ENCODE data around the gene DCLK2.
"Not testable (repeated sequence)": the region's sequence is repeated elsewhere in the genome, so short reads cannot be mapped to it uniquely, and the experiment has no call there.

Gene DCLK2

GRCh38 chr4:150156543-150156942 lies 78.3 kb downstream of the DCLK2 start:
- no peak for DNase-seq

DNA sequence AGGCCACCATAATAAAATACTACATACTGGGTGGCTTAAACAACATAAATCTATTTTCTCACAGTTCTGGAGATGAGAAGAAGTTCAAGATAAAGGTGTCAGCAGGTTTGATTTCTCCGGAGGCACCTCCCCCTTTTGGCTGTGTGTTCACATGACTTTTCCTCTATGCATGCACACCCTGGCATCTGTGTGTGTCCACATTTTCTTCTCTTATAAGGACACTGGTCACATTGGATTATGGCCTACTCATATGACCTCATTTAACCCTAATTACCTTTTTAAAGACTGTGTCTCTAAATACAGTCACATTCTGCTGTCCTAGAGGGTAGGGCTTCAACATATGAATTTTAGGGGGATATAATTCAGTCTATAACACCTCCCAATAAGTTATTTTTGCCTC lies 79.8 kb downstream of the DCLK2 start:
- no peak for DNase-seq

DNA sequence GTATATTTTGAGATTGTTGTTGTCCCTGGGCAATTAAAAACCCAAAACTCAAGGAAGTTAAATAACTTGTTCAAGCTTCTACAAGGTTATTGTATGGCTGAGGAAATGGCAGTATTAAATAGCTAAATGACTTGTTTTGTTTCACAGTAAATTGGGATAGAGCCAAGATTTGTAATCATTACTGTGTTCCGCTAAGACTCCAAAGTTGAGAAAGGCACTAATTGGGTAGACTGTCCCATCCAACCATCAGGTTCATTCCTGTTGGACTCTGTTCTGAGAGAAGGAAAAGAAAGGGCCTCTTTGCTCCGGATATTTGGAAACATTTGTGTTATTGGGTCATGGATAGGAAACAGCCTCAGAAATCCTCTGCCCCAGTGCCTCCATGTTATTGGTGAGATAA lies 82.2 kb downstream of the DCLK2 start:
- DNase-seq, result no peak

DNA sequence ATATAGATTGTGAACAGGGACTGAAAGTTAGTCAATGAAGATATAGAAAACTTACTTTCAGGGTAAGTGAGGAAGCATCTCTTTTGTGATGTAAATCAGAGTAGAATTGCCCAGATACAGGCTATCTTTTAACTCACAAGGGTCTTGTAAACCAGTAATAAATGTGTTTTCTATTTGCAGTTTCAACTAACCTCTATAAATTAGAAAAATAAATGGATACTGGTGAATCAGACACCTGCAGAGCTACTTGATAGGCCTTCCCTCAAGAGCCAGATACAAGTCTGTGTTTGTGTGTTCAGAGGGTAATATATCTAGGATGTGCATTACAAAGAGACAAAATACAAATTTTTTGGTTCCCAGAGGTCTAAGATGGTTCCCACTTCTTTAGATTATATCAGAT lies 82.9 kb downstream of the DCLK2 start:
- no peak for DNase-seq

DNA sequence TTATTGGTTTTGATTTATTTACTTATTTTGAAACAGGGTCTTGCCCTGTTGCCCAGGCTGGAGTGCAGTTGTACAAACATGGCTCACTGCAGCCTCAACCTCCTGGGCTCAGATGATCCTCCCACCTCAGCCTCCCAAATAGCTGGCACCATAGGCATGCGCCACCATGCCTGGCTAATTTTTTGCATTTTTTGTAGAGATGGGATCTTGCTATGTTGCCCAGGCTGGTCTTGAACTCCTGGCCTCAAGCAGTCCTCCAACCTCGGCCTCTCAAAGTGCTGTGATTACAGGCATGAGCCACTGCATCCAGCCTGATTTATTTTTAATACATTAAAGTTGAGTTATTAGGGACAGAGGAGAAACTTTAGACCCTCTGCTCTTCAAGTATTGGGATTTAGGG lies 83.8 kb downstream of the DCLK2 start:
- not testable (repeated sequence) for DNase-seq

- DNase-seq, result no peak
Observed at GRCh38 chr4:150164055-150164454, 85.8 kb downstream of the DCLK2 start.

DNA sequence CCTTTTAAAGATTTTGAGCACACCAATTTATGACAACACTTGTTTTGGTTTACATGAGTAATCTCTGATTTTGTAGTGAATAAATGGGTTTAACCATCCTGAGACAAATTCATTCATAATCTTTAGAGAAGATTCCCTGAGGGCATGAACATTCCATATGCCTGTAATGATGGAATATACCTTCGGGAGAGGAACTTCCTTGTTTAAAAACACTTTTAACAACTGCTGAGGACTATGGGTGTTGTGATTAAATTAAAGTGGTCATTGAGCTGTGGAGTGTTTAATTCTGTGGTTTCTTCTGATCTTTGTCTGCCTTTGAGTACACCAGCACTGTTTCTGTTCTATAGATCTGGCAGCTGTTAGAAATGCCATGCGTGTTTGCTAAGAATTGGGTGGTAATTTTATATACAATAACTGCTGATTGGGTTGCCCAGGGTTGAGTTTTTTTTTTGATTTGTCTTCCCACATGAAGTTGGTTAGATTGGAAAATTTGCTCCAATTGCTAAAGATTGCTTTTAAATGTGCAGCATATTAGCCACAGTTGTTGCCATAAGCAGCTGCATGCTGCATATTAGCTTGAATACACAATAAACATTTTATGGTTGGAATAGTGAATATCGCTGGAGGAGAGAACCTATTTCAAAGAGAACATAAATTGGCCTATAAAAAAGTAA lies 86.8 kb downstream of the DCLK2 start:
- DNase-seq, result peak in 1 of 2 experiments; percentile 25

DNA sequence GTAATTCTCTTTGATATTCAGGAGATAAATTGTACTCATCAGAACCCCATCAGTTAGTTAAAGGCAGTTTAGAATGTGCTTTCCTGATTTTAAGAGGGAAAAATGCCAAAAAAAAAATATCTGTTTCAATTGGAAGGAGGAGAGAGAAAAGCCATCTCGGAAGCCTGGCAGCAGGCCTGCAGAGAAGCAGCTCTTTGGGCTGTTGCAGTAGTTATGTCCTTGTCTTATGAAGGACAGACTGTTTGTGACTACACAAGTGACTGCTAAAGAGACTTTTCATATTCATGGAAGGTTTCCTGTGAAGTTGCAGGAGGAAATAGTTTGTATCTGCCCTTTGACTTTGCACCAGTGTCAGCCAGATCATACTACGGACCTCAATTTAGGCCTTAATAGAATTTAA lies 88.8 kb downstream of the DCLK2 start:
- DNase-seq, result no peak

GRCh38 chr4:150173432-150173861 lies 95.2 kb downstream of the DCLK2 start:
- no peak for DNase-seq

DNA sequence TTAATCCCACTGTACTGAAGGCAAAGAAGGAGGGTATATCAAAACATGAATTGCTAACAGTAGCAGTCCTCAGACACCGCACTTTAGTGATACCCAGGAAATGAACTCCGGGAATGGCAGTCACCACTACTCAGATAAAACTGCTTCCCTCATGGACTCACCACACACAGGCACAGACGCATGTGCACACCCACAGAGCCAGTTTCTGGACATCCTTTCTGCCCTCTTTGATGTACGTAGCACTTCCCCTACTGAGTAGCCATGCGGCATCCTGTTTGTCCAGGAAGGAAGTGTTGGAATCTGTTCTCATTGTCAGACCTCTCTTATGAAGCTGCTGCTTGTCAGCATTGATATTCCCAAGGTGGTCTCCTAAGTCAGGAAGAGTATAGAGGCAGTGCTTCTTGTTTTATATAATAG lies 95.7 kb downstream of the DCLK2 start:
- no peak for DNase-seq

GRCh38 chr4:150176547-150176946 lies 98.3 kb downstream of the DCLK2 start:
- DNase-seq, result no peak

DNA sequence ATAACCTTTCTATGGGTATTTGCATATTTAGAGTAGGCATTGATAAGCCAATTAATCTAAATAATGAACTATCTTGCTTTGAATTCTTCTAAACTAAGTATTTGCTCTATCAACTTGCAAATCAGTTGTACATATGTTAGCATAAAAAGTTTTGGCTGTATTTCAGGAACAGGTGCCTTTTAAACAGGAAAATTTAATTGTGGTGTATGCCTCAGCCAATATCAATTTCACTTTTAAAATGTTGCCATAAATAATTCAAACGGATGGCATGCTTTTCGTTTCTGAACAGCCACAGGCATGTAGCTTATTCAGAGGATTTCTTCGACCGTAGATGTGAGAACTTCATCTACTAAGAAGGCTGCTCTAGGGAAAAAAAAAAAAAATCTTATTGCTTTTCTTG lies 99.9 kb downstream of the DCLK2 start:
- no peak for DNase-seq

DNA sequence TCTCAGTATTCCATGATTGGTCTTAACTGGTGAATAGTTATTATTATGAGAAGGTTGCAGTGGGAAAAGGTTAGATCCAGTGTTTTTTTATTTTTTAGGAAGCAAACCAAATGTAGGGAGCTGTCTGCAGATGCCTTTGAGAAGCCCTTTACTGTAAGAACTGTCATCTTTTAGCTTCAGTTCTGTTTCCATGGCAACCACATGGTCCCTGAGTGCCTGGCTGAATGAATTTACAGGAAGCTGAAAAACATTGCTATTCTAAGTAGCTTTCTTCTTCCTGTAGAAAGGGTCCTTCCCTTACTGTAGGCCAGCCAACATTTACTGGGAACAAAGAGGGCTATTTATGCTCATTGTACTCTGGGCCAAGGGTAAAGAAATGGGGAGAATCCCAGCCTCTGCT lies 103.3 kb downstream of the DCLK2 start:
- no peak for DNase-seq

DNA sequence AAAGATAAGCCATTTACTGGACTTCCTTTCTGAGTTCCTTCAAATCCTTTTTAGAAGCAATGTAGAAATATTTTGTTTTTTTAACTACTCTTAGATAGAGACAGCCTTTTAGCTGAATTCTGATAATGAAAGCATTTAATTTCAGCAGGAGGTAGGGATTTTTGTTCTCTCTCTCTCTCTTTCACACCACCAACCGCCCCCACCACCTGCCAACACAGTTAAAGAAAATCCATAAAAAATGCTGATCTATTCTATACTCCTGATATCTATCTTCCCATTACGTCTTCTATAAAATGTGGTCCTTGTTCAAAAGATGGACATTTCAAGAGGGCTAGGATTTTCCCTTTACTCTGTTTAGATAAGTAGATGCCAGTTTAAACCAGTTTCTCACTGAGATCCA lies 104.5 kb downstream of the DCLK2 start:
- no peak for DNase-seq

GRCh38 chr4:150185033-150185432 lies 106.8 kb downstream of the DCLK2 start:
- DNase-seq, result not testable (repeated sequence)

DNA sequence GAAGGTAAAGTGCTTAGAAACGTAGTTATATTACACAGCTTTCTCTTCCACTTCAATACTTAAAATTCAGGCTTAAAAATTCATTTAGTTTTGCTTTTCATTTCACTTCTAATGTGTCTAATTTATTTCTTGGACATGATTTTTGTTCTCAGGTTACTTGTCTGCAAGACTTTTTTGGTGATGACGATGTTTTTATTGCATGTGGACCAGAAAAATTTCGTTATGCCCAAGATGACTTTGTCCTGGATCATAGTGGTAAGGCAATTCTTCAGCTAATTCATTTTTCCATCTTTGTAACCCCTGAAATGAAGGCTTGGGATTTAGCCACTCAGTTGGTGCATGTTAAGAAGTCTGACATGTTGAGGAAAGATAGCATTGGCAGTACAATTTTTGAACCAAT lies 114.7 kb downstream of the DCLK2 start:
- no peak for DNase-seq

DNA sequence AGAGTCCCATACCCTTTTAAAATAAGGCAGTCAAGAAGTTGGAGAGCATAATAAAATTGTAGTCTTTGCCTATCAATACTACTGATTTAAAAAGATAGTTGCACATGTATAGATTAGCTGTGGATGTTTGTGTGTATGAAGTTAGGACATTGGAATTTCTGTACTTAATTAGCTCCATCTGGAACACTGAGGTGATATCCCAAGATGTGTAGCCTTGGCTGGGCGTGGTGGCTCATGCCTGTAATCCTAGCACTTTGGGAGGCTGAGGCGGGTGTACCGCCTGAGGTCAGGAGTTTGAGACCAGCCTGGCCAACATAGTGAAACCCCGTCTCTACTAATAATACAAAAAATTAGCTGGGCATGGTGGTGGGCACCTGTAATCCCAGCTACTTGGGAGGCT lies 119.0 kb downstream of the DCLK2 start:
- DNase-seq, result not testable (repeated sequence)

DNA sequence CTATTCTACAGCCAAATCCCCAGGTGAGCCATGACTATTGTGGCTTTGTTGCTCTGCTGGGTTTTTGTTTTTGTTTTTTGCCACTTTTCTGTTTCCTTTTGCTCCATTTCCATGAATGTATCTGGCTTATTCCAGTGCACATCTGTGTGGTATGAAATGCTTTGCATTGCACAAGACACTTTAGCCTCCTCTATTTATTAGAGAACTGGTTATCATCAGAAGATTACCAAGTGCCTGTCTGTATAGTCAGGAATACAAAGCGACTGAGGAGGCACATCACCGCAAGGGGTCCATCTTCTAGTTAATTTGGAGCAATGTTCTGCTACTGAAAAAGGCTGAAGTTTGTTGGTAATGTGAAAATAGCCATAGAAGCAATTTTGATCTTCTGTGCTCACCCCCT lies 120.8 kb downstream of the DCLK2 start:
- no peak for DNase-seq

DNA sequence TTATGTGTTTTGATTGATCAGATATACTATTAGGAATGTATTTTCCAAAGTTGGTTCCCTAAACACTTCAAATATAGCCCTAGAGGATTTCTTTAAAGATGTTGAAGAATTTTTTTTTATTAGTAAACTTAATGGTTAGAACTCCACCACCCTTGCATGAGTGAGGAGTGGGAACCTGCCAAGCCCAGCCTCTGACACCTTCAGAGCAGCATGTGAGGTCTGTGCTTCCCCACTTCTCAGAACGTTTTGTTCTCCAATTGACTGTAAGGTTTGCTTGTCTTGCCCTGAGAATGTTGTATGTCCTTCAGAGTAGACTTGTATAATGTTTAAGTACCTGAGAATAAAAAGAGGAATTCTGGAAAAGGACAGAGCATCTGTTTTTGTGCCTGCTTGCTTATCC lies 126.8 kb downstream of the DCLK2 start:
- no peak for DNase-seq

- DNase-seq, result no peak
Observed at GRCh38 chr4:150206265-150206664, 128.0 kb downstream of the DCLK2 start.

GRCh38 chr4:150206954-150207353 lies 128.7 kb downstream of the DCLK2 start:
- peak in 1 of 2 experiments; percentile 40 for DNase-seq

DNA sequence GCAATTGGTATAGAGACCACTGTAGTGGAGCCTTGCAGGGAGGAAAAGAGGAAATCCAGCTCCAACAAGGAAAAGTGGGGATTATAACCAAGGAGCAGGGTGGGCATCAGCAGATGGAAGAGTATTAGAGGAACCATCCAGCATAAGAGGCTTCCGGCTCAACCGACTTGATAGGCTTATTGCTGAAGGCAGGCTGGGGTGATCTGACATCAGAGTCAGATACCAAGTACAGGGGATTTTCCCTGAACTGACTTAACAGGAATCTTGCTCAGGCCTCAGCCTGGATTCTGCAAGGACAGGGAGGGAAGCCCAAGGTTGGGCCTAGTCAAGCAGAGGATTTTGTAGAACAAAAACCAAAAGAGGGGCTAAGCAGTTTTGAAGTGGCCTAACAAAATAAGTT lies 129.6 kb downstream of the DCLK2 start:
- DNase-seq, result no peak

DNA sequence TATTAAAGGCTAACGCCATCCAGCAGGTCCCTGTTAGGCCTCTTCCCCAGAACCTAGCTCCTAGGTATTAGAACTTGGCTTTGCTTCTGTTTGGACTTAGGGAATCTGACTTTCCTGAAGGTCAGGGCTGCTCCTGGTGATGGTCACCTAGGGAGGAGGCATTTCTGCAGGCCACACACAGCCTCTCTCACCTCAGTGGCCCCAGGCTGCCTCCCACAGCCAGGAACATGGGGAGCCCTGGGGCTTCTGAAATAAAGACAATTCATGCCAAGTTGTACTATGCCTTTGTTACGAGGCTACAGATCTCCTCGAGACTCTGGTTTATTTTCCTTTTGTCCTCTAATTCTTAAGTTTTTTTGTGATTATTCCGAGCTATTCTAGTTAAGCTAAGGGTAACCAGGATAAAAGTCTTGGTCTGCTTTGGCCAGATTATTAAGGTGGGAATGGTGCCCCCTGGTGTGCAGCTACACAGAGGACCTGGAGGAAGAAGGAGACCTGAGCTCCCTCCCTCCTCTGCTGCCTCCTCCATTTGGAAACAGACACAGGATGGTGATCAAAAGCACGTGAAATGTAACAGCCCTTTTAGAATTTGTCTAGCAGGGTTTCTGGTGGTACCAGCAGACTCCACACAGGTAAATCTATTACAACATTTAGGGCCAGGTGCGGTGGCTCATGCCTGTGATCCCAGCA lies 131.0 kb downstream of the DCLK2 start:
- no peak for DNase-seq

GRCh38 chr4:150211016-150211415 lies 132.8 kb downstream of the DCLK2 start:
- DNase-seq, result no peak
